ENCODE data around the gene CST7. TPM values are rescaled to one million over a fixed set of nuclear protein-coding genes. Genes with fewer than 3 reads are reported as not detected.

CST7 gene
- total RNA-seq, 1 donor from 2014 or later, result not detected

DNA sequence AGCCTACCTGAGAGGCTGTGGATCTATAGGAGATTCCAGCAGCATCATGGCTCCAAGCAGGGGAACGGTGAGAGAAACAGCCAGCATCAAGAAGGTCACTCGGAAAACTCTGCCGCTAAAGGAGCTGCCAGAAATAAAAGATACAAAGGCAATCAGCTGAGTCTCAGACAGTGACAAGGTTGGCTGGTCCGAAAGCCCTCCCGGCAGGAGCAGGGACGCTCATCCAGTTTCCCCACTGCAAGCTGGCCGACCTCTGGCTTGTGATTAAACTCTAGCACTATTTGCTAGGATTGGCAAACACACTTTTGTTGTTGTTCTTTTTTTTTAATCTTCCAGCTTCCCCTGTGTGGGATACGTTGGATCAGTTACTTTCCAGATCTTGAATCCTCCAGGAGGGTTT is 34.8 kb downstream of the CST7 start:
- peaks cover 6% of the 10 kb centered on the region for H3K9me3 Mint-ChIP-seq
- peaks cover 41% of the 10 kb centered on the region for H3K36me3 Mint-ChIP-seq (ENCODE audit: low read depth)
- DNase-seq (ENCODE audit: low read depth, low spot score), result no peak
- TF ChIP-seq, protein P1, sequence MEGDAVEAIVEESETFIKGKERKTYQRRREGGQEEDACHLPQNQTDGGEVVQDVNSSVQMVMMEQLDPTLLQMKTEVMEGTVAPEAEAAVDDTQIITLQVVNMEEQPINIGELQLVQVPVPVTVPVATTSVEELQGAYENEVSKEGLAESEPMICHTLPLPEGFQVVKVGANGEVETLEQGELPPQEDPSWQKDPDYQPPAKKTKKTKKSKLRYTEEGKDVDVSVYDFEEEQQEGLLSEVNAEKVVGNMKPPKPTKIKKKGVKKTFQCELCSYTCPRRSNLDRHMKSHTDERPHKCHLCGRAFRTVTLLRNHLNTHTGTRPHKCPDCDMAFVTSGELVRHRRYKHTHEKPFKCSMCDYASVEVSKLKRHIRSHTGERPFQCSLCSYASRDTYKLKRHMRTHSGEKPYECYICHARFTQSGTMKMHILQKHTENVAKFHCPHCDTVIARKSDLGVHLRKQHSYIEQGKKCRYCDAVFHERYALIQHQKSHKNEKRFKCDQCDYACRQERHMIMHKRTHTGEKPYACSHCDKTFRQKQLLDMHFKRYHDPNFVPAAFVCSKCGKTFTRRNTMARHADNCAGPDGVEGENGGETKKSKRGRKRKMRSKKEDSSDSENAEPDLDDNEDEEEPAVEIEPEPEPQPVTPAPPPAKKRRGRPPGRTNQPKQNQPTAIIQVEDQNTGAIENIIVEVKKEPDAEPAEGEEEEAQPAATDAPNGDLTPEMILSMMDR (conservative IDR thresholded peaks at IDR 0.05), result no peak
- peak overlapping the region; percentile 12 for H3K27ac Mint-ChIP-seq (ENCODE audit: unreplicated experiment)
- no peaks in the 10 kb centered on the region for H3K27me3 Mint-ChIP-seq (ENCODE audit: low read depth)
- no peaks in the 10 kb centered on the region for H3K4me1 Mint-ChIP-seq
- H3K4me3 Mint-ChIP-seq, result no peak overlapping the region

DNA sequence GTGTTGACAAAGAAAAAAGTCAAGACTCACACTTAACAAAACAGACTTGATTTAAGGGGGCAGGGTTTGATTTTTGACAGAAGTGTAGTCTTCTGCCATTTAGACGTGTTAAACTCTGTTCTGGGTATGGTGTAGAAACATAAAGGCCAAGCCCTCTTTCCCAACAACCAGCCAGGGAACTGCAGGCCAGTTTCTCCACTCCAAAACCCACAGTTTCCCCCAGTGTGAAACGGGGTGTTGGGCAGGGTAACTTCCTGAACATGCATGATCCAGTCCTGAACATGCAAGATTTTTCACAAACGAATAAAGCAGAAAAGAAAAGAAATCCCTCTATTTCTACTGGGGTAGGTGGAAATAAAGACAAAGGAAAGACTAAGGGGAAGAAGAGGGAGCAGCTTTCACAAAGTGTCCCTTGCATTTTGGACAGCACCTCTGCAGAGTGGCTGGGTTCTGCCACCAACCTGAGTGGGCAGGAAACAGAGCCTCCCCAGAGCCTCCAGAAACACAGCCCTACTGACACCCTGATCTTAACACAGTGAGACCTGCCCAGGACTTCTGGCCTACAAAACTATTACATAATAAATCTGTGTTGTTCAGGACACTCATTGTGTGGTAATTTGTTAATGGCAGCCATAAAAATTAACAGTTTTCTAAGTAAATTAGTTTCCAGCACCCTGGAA is 36.0 kb downstream of the CST7 start:
- peak overlapping the region; percentile 29 for H3K4me3 Mint-ChIP-seq
- H3K36me3 Mint-ChIP-seq (ENCODE audit: low read depth), result peaks cover 29% of the 10 kb centered on the region
- no peaks in the 10 kb centered on the region for H3K27me3 Mint-ChIP-seq (ENCODE audit: low read depth)
- H3K9me3 Mint-ChIP-seq, result peaks cover 1% of the 10 kb centered on the region
- H3K27ac Mint-ChIP-seq (ENCODE audit: unreplicated experiment), result no peak overlapping the region
- H3K4me1 Mint-ChIP-seq, result peaks cover 2% of the 10 kb centered on the region
- DNase-seq (ENCODE audit: low read depth, low spot score), result no peak
- TF ChIP-seq, protein P1 (conservative IDR thresholded peaks at IDR 0.05), result no peak

GRCh38 chr20:24985802-24986201 is 36.7 kb downstream of the CST7 start:
- Mint-ChIP-seq H3K9me3 (no peaks in the 10 kb centered on the region), H3K27ac (ENCODE audit: unreplicated experiment) (no peak overlapping the region), H3K27me3 (ENCODE audit: low read depth) (no peaks in the 10 kb centered on the region), H3K36me3 (ENCODE audit: low read depth) (peaks cover 22% of the 10 kb centered on the region), H3K4me1 (peaks cover 9% of the 10 kb centered on the region), H3K4me3 (no peak overlapping the region)
- DNase-seq (ENCODE audit: low read depth, low spot score), result no peak
- TF ChIP-seq, protein P1 (conservative IDR thresholded peaks at IDR 0.05), result no peak

DNA sequence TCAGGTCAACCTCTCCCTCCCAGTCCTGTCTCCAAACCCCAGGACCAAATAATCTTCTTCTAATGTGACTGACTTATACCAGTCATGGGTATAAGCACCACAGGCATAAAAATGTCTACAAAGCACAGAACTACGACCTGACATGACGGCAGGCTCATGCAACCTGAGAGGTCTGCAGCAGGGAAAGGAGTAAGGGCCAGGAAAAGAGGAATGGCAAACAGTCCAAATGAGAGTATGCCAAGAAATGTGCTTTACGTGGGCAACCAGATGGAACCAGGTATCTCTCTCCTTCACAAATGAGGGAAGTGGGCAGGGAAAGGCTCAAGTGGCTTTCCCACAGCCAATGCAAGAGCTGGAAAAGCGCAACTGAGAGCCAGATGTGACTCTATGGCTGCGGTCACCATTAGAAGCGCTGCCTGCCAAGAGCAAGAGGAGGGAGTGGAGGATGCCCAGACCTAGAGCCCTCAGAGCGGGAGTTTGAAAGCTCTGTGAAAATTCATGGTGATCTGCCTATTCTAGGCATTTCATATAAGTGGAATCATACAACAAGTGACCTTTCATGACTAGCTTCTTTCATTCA is 37.5 kb downstream of the CST7 start:
- no peak for DNase-seq (ENCODE audit: low read depth, low spot score)
- Mint-ChIP-seq H3K36me3 (ENCODE audit: low read depth) (peaks cover 15% of the 10 kb centered on the region), H3K27me3 (ENCODE audit: low read depth) (no peaks in the 10 kb centered on the region), H3K27ac (ENCODE audit: unreplicated experiment) (no peak overlapping the region), H3K9me3 (no peaks in the 10 kb centered on the region), H3K4me1 (peaks cover 17% of the 10 kb centered on the region), H3K4me3 (no peak overlapping the region)
- TF ChIP-seq, protein P1 (conservative IDR thresholded peaks at IDR 0.05), result no peak

DNA sequence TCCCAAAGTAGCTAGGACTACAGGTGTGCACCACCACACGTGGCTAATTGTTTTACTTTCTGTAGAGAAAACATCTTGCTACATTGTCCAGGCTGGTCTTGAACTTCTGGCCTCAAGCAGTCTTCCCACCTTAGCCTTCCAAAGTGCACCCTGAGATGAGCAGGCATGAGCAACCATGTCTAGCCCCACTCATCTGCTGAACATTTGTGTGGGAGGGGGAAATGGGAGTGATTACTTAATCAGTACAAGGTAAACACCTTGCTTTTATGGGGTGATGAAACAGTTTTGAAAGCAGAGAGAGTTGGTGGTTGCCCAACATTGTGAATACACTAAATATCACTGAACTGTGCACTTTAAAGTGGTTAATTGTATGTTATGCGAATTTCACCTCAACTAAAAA is 38.2 kb downstream of the CST7 start:
- Mint-ChIP-seq H3K4me3 (no peak overlapping the region), H3K27ac (ENCODE audit: unreplicated experiment) (no peak overlapping the region), H3K4me1 (peaks cover 22% of the 10 kb centered on the region), H3K27me3 (ENCODE audit: low read depth) (no peaks in the 10 kb centered on the region), H3K9me3 (no peaks in the 10 kb centered on the region), H3K36me3 (ENCODE audit: low read depth) (peaks cover 10% of the 10 kb centered on the region)
- TF ChIP-seq, protein P1 (conservative IDR thresholded peaks at IDR 0.05), result no peak
- DNase-seq (ENCODE audit: low read depth, low spot score), result no peak
